SIG-M5 treated with dmso at 0.1 percent for 504 hours (cell line): ENCODE results near the gene PPARGC1A.

Experiments
- DNase-seq: peaks from one replicate; lab custom pipeline; 2025; ENCODE audit not compliant: unreplicated experiment; lab: John Stamatoyannopoulos, UW

The PPARGC1A gene

GRCh38 chr4:23839279-23839678 is 50.6 kb downstream of the PPARGC1A start:
- DNase-seq, result no peak

DNA sequence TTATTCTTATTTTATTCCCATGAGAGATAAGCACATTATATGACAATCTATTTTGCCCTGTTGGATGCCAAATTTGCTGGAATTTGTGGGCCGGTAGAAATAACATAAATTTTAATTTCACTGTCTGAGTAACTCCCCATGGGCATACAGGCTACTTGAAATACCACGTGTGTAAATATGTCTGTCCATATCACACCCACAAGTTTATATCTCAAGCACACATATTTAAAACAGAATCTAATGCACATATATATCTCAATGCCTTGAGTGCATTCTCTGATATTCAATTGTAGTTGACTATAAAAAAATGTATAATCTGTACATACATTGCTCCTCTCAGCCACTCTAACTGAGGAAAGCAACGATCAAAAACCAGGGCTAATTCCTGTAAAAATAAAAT is 51.2 kb downstream of the PPARGC1A start:
- no peak for DNase-seq

GRCh38 chr4:23838131-23838530 is 51.7 kb downstream of the PPARGC1A start:
- no peak for DNase-seq

GRCh38 chr4:23837371-23837770 is 52.5 kb downstream of the PPARGC1A start:
- no peak for DNase-seq

- DNase-seq, result no peak
These were observed 53.9 kb downstream of the PPARGC1A start for GRCh38 chr4:23835774-23836478.

GRCh38 chr4:23828779-23829178 is 61.1 kb downstream of the PPARGC1A start:
- DNase-seq, result no peak

- DNase-seq, result no peak
These were observed 61.7 kb downstream of the PPARGC1A start for GRCh38 chr4:23828020-23828715.

GRCh38 chr4:23822181-23822580 is 67.7 kb downstream of the PPARGC1A start:
- no peak for DNase-seq

DNA sequence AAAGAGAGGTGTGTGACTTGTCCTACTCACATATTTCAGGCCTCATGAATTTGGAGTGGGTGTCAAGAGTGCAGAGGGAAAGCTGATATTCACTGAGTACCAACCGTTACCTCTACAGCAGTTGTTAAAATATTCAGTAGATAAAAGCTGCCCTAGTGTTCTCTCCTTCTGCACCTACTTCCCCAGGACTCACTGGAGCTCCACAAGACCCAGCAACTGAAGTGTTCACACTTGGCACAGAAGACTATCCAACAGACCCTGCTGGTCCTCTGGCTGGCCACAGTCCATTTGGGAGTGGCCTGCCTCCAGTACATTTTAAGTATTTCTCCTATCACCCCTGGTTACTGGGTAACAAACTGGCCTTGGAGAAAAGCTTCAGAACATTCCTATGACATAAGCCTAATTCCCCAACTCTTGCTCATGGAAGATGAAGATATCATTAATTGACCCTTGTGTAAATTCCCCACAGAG is 70.8 kb downstream of the PPARGC1A start:
- DNase-seq, result no peak

- no peak for DNase-seq
These were observed 71.6 kb downstream of the PPARGC1A start for GRCh38 chr4:23818097-23818885.

DNA sequence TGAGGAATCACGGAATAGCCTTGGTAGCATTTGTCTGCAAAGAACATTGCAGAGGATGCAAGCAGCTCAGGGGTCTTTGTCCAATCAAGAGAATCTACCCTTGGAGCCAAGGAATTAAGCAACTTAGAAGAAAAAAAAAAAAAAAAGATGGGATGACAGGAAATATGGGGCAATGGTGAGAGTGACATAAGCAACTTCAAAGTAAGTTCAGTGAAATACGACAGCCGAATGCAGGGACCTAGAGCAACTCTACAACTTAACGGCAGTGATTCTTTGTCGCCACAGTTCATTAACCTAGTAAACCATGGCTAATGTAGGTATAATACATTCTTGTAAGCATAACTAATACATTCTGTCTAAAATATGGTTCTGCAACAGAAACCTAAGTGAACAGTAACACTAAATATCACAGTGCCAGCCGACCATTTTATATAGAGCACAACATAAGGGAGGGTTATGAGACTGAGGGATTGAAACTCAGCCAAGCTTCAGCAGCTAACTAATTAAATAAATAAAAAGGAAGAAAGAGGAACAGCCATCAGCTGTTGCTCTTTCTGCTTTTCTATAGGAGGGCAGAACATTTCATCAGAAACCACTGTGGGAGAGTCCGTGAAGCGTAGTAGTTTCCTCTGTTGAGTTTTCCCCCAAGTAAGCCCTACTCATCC is 74.7 kb downstream of the PPARGC1A start:
- no peak for DNase-seq

GRCh38 chr4:23814587-23814986 is 75.3 kb downstream of the PPARGC1A start:
- DNase-seq, result no peak

DNA sequence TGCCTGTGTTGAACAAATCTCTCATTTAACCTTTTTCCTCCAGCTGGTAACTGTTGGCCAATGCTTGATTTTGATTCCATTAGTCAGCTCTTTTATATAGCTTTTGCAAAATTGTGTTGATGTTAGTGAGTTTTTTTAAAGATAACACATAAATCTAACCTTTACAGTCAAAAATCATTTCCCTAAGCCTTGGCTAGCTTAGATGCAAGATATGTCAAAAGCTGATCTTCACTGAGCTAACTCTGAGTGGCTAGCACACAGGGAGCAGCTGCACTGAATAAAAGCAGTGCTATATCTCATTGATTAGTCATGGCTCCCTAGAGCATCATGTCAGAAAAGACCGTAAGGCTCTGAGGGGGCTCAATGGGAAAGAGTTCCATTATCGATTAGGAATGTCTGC is 78.7 kb downstream of the PPARGC1A start:
- DNase-seq, result no peak

DNA sequence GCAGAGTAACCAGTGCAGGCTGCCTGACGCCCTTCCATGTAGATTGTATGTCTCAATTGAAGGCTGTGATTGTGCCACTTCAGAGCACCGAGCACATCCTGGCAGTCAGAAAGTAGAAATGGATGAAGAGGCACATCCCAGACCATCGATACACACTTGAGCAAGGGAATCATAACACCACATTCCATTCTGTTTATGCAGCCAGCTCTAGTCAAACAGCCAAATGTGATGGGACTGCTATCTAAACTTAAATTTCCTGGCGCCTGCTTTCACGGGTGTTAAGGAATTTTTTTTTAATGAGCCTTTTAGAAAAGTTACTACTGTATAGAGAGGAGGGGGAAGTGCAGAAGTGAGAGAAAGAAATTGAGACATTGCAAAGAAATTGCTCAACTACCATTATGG is 84.4 kb downstream of the PPARGC1A start:
- DNase-seq, result no peak

DNA sequence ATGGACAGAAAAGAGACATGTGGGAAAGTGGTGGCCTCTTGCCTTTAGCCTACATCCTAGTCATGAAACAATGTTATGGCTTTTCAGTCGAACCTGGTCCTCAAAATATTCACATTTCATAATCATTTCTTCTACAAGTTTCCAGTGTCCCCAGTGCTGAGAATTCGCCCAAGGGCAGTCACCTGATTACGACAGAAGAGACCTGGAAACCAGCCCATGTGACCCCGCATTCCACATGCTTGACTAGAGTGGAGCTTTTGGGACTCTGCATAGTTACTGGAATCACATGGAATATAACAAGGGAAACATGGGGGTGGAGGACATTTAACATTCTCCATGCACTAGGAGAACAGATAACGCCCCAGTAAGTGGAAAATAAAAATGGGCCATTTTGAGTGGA is 100.1 kb downstream of the PPARGC1A start:
- DNase-seq, result no peak

GRCh38 chr4:23788460-23788859 is 101.4 kb downstream of the PPARGC1A start:
- no peak for DNase-seq

GRCh38 chr4:23788027-23788426 is 101.8 kb downstream of the PPARGC1A start:
- no peak for DNase-seq

GRCh38 chr4:23782778-23783437 is 106.9 kb downstream of the PPARGC1A start:
- DNase-seq, result no peak

GRCh38 chr4:23779839-23780238 is 110.0 kb downstream of the PPARGC1A start:
- no peak for DNase-seq

DNA sequence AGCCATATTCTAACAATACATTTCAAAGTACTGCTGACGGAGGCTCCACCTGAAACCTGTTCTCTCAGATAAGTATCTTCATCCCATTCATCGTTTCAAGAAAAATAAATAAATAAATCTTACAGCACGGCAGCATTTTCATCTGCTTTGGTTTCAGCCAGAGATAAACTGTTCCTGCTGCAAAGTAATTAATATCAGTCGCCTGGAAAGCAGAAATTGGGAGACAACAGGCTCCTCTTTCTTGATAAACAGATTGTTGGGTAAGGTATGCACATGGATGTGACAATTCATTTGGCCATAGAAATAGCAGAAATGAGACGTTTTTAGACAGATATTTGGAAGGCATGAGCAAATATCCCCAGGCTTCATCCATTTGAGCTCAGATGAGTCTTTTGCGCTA is 110.4 kb downstream of the PPARGC1A start:
- DNase-seq, result no peak

GRCh38 chr4:23775694-23776093 is 114.2 kb downstream of the PPARGC1A start:
- no peak for DNase-seq
